Umbilical cord (tissue), 2 donors: Measurements from ENCODE around the gene MAP3K5. TPM values are rescaled to one million over a fixed set of nuclear protein-coding genes. Genes with fewer than 3 reads are reported as not detected.

Source experiments
- DNase-seq: peaks from one replicate; pipeline ENCODE4 v3.0.0-alpha.2; 2015; ENCODE audit warnings: low spot score
- total RNA-seq: library from RNA; depleted of rRNA; stranded (reverse); fragments of >200 nt; gene quantifications from one replicate; pipeline ENCODE4 v1.2.3, GENCODE V29; 2014; ENCODE audit warnings: low replicate concordance; ENCODE audit not compliant: insufficient read depth

Gene MAP3K5
- total RNA-seq, 1 donor from 2014 or later = 10.6 TPM

GRCh38 chr6:136750696-136751521, 41.4 kb downstream of the MAP3K5 start:
- DNase-seq = no peak

GRCh38 chr6:136749359-136749997, 42.8 kb downstream of the MAP3K5 start:
- DNase-seq = no peak

- DNase-seq = no peak
These were observed 44.8 kb downstream of the MAP3K5 start for GRCh38 chr6:136747507-136747906.

GRCh38 chr6:136745300-136745699, 47.0 kb downstream of the MAP3K5 start:
- no peak for DNase-seq

- DNase-seq = no peak
These were observed 47.4 kb downstream of the MAP3K5 start for GRCh38 chr6:136744889-136745288.

GRCh38 chr6:136742125-136742524, 50.2 kb downstream of the MAP3K5 start:
- DNase-seq = no peak

- peak; percentile 55 for DNase-seq
These were observed 52.0 kb downstream of the MAP3K5 start for GRCh38 chr6:136740050-136740974.

GRCh38 chr6:136739501-136739900, 52.8 kb downstream of the MAP3K5 start:
- no peak for DNase-seq

GRCh38 chr6:136739071-136739470, 53.2 kb downstream of the MAP3K5 start:
- no peak for DNase-seq

- DNase-seq = no peak
These were observed 53.6 kb downstream of the MAP3K5 start for GRCh38 chr6:136738692-136739057.

- peak; percentile 6 for DNase-seq
These were observed 54.2 kb downstream of the MAP3K5 start for GRCh38 chr6:136737871-136738691.

GRCh38 chr6:136737374-136737844, 54.9 kb downstream of the MAP3K5 start:
- no peak for DNase-seq

GRCh38 chr6:136736281-136736960, 55.9 kb downstream of the MAP3K5 start:
- DNase-seq = no peak

- DNase-seq = no peak
These were observed 57.3 kb downstream of the MAP3K5 start for GRCh38 chr6:136734977-136735376.

- DNase-seq = no peak
These were observed 59.4 kb downstream of the MAP3K5 start for GRCh38 chr6:136732889-136733288.

GRCh38 chr6:136729832-136730231, 62.4 kb downstream of the MAP3K5 start:
- DNase-seq = no peak

- no peak for DNase-seq
These were observed 63.2 kb downstream of the MAP3K5 start for GRCh38 chr6:136728976-136729515.

- DNase-seq = no peak
These were observed 64.0 kb downstream of the MAP3K5 start for GRCh38 chr6:136728033-136728939.
